Tibial artery (tissue), 4 donors: ENCODE measurements around the gene EVA1C.

Source experiments
- DNase-seq, 2 donors: peaks; one replicate each; pipeline ENCODE4 v3.0.0-alpha.2; 2019
- H3K27ac ChIP-seq, 2 donors: fragments of 200-600 bp; sonication (generic) in 1 of 2; 1 replicate in 1 of 2; 2 replicates in 1 of 2; pipeline ENCODE4 v1.5.1; 2018 to 2019; ENCODE audit warnings: mild to moderate bottlenecking in 1 of 2
- H3K27me3 ChIP-seq, 2 donors: fragments of 200-600 bp; sonication (generic) in 1 of 2; one replicate each; pipeline versions ENCODE4 v1.5.1 to v1.6.0; 2016 to 2019
- H3K36me3 ChIP-seq, 3 donors: fragments of 200-600 bp; sonication (generic) in 2 of 3; one replicate each; pipeline ENCODE4 v1.5.1; 2016 to 2019; ENCODE audit warnings: mild to moderate bottlenecking in 2 of 3
- H3K4me1 ChIP-seq, 4 donors: fragments of 200-600 bp; sonication (generic) in 2 of 4; 1 replicate in 3 of 4; 2 replicates in 1 of 4; pipeline ENCODE4 v1.5.1; 2016 to 2019
- H3K4me3 ChIP-seq, 2 donors: fragments of 200-600 bp; sonication (generic) in 1 of 2; 1 replicate in 1 of 2; 2 replicates in 1 of 2; pipeline ENCODE4 v1.5.1; 2018 to 2019; ENCODE audit warnings: mild to moderate bottlenecking in 2 of 2
- H3K9me3 ChIP-seq, 3 donors: fragments of 200-600 bp; sonication (generic) in 1 of 3; one replicate each; pipeline ENCODE4 v1.5.1; 2016 to 2019
- intact Hi-C: fragments of 100-400 bp; cut with DNase I; formaldehyde crosslinking; loops from one replicate; pipeline ENCODE4 v1.15.0; 2023; ENCODE audit warnings: low total_unique reads
- TF ChIP-seq, protein P1 (sequence below), 2 experiments: fragments of 200-600 bp in 1 of 2; fragments of 450-650 bp in 1 of 2; IDR thresholded peaks; one replicate each; pipeline ENCODE4 v1.5.1; 2017 to 2019; ENCODE audit warnings: antibody characterized with exemption in 2 of 2, mild to moderate bottlenecking in 1 of 2, moderate library complexity in 1 of 2

EVA1C gene

DNA sequence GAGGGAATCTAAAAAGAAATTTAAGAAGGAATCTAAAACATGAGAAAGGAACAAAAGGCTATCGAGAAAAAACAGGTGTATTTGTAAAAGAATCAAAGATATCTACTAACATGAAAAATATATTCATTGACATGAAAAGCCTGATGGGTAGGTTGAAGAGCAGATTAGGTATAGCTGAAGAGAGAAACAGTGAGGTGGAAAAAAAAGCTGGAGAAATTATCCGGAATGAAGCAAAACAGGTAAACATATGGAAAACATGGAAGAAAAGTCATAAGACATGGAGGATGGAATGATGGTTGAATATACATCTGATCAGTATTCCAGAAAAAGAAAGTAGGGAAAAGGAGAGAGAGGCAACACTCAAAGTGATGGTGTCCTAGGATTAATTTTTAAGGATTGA, 9.6 kb downstream of the EVA1C start:
- H3K36me3 ChIP-seq = peaks cover 0 to 16% (median 4%) of the 10 kb centered on the region in 3 donors
- H3K27ac ChIP-seq = no peak overlapping the region
- H3K27me3 ChIP-seq = no peaks in the 10 kb centered on the region
- TF ChIP-seq, protein P1, sequence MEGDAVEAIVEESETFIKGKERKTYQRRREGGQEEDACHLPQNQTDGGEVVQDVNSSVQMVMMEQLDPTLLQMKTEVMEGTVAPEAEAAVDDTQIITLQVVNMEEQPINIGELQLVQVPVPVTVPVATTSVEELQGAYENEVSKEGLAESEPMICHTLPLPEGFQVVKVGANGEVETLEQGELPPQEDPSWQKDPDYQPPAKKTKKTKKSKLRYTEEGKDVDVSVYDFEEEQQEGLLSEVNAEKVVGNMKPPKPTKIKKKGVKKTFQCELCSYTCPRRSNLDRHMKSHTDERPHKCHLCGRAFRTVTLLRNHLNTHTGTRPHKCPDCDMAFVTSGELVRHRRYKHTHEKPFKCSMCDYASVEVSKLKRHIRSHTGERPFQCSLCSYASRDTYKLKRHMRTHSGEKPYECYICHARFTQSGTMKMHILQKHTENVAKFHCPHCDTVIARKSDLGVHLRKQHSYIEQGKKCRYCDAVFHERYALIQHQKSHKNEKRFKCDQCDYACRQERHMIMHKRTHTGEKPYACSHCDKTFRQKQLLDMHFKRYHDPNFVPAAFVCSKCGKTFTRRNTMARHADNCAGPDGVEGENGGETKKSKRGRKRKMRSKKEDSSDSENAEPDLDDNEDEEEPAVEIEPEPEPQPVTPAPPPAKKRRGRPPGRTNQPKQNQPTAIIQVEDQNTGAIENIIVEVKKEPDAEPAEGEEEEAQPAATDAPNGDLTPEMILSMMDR (IDR thresholded peaks at IDR 0.05) = no peak
- intact Hi-C loops = no loop called here
- no peak overlapping the region for H3K4me3 ChIP-seq
- DNase-seq = no peak
- H3K4me1 ChIP-seq = peaks cover 0 to 36% (median 17%) of the 10 kb centered on the region in 4 donors
- H3K9me3 ChIP-seq = peaks cover 0 to 4% (median 0%) of the 10 kb centered on the region in 3 donors

DNA sequence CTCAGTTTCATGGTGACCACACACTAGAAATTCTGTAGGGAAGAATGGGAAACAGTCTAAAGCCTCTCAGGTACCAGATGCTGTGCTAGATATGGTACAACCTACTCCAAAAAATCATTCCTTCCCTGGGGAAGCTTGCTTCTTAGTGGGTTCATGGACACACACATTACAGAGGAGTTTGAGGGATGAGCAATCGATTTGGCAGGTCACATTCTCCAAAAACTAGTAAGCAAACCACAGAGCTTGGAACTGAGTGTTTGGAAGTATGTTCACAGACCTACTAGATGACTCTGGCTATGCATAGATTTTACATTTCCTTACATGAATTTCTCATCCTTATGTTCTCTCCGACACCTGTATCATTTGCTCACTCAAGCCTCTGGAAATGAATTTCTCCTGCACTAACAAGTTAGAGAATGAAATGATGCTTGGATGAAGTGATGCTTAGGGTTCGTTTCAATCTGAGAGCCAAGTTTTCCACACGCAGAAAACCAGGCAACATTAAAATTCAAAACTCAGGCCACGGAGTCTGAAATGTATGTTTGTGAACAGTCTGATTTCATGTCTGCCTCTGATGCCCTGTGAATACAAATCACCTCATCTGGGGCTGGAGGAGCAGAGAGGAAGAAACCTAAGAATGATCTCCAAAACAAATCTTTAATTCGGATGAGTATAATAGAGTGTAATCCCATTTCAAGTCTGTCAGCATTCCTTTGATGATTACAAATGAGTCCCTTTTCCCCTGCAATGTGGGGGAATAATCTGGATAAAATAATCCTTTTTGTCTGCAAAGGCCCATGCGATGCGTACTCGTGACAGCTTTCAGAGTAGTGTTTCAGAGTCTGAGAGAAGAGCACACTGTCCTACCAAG, 11.0 kb downstream of the EVA1C start:
- H3K9me3 ChIP-seq = peaks cover 0 to 4% (median 0%) of the 10 kb centered on the region in 3 donors
- H3K27ac ChIP-seq = no peak overlapping the region
- TF ChIP-seq, protein P1 (IDR thresholded peaks at IDR 0.05) = no peak
- intact Hi-C loops = no loop called here
- no peaks in the 10 kb centered on the region for H3K27me3 ChIP-seq
- H3K36me3 ChIP-seq = peaks cover 0 to 3% (median under 1%) of the 10 kb centered on the region in 3 donors
- no peak overlapping the region for H3K4me3 ChIP-seq
- no peak for DNase-seq
- H3K4me1 ChIP-seq = peaks cover 0 to 40% (median 17%) of the 10 kb centered on the region in 4 donors

DNA sequence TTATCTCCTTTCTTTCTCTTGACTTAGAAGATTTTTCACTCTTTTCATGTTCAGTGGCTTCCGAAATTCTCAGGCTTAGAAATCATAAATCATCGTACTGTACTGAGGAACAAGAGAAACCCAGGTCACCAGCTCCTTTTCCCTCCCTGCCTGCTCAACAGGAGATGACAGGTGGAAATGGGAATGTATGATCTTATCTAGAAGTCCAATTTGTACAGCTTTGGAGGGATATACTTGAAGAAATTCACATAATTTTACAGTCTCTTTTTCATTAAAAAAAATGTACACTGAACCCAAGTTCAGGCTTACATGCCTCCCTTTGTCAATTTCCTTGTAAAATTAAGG, 11.7 kb downstream of the EVA1C start:
- Histone ChIP-seq H3K4me3 (no peak overlapping the region), H3K9me3 (peaks cover 0 to 4% (median 0%) of the 10 kb centered on the region in 3 donors), H3K4me1 (peaks cover 0 to 40% (median 15%) of the 10 kb centered on the region in 4 donors), H3K27ac (no peak overlapping the region), H3K27me3 (no peaks in the 10 kb centered on the region), H3K36me3 (no peaks in the 10 kb centered on the region)
- TF ChIP-seq, protein P1 (IDR thresholded peaks at IDR 0.05) = no peak
- no peak for DNase-seq
- intact Hi-C loops = no loop called here

DNA sequence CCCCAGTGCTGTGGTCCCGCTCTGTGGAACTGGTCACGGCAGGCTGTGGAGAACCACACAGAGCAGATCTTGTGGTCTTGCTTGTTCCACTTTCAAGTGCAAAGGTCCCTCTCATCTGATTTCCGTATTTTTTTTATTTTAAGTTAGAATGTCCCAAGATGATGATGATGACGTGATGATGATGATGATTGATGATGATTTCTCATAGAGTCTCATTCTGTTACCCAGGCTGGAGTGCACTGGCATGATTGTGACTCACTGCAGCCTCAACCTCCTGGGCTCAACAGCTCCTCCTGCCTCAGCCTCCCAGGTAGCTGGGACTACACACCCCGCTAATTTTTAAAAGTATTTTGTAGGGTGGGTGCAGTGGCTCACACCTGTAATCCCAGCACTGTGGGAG, 12.2 kb downstream of the EVA1C start:
- no peaks in the 10 kb centered on the region for H3K36me3 ChIP-seq
- DNase-seq = no peak
- no peak overlapping the region for H3K27ac ChIP-seq
- no peak overlapping the region for H3K4me3 ChIP-seq
- peaks cover 0 to 40% (median 15%) of the 10 kb centered on the region in 4 donors for H3K4me1 ChIP-seq
- H3K27me3 ChIP-seq = no peaks in the 10 kb centered on the region
- TF ChIP-seq, protein P1 (IDR thresholded peaks at IDR 0.05) = no peak
- intact Hi-C loops = no loop called here
- H3K9me3 ChIP-seq = peaks cover 0 to 4% (median 0%) of the 10 kb centered on the region in 3 donors

DNA sequence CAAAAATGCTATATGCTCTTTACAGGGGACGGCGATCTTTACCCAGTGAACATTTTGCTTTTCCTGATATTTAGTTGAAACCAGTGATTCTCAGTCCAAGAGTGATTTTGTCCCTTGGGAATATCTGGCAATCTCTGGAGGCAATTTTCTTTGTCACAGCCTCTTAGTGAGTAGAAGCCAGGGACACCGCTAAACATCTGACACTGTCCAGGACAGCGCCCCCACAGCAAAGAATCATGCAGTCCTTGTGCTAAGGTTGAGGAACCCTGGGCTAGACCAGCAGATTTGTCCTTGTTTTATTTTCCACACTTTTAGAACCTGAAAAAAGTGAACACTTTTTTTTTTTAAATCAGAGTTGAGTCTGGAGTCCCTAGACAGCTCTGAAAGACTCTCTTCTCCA, 13.1 kb downstream of the EVA1C start:
- Histone ChIP-seq H3K4me1 (peaks cover 0 to 40% (median 15%) of the 10 kb centered on the region in 4 donors), H3K36me3 (no peaks in the 10 kb centered on the region), H3K27ac (peak overlapping the region in 1 of 2 donors; percentile 28), H3K9me3 (peaks cover 0 to 4% (median 0%) of the 10 kb centered on the region in 3 donors), H3K27me3 (no peaks in the 10 kb centered on the region), H3K4me3 (no peak overlapping the region)
- TF ChIP-seq, protein P1 (IDR thresholded peaks at IDR 0.05) = no peak
- DNase-seq = no peak
- intact Hi-C loops = no loop called here
